Lung (tissue), 13 donors: ENCODE measurements around the gene CNEP1R1. TPM values are rescaled to one million over a fixed set of nuclear protein-coding genes. Genes with fewer than 3 reads are reported as not detected.

Experiments
- ATAC-seq: fragments of 200-7000 bp; cut with Tn5 transposase; one replicate; pipeline ENCODE4 v1.9.1; 2020; ENCODE audit warnings: moderate number of reproducible peaks; ENCODE audit not compliant: insufficient read depth, low FRiP score
- DNase-seq, 3 donors: peaks; one replicate each; pipeline ENCODE4 v3.0.0-alpha.2; 2013 to 2017
- H3K27ac ChIP-seq, 2 donors: one replicate each; pipeline ENCODE4 v1.5.1; 2013; ENCODE audit warnings: mild to moderate bottlenecking in 2 of 2, moderate library complexity in 2 of 2, control low read depth in 1 of 2, inconsistent platforms in 1 of 2, low read depth in 1 of 2, low read length in 1 of 2
- H3K27me3 ChIP-seq, 3 donors: one replicate each; pipeline ENCODE4 v1.5.1; 2013; ENCODE audit warnings: low read length in 2 of 3; ENCODE audit not compliant: control insufficient read depth in 3 of 3, insufficient read depth in 3 of 3
- H3K36me3 ChIP-seq, 4 donors: one replicate each; pipeline ENCODE4 v1.5.1; 2013; ENCODE audit warnings: low read length in 4 of 4, mild to moderate bottlenecking in 1 of 4, moderate library complexity in 1 of 4; ENCODE audit not compliant: control insufficient read depth in 4 of 4, insufficient read depth in 4 of 4
- H3K4me1 ChIP-seq, 5 donors: one replicate each; pipeline ENCODE4 v1.5.1; 2013; ENCODE audit warnings: low read length in 5 of 5, mild to moderate bottlenecking in 2 of 5, moderate library complexity in 1 of 5; ENCODE audit not compliant: control insufficient read depth in 5 of 5, insufficient read depth in 5 of 5
- H3K4me3 ChIP-seq: one replicate; pipeline ENCODE4 v1.5.1; 2013; ENCODE audit warnings: mild to moderate bottlenecking, control low read depth, moderate library complexity
- H3K9ac ChIP-seq, 2 donors: one replicate each; pipeline ENCODE4 v1.5.1; 2013; ENCODE audit warnings: low read length in 2 of 2, control low read depth in 1 of 2; ENCODE audit not compliant: insufficient read depth in 1 of 2
- H3K9me3 ChIP-seq, 4 donors: one replicate each; pipeline ENCODE4 v1.5.1; 2013; ENCODE audit warnings: low read length in 3 of 4, mild to moderate bottlenecking in 1 of 4, moderate library complexity in 1 of 4; ENCODE audit not compliant: control insufficient read depth in 4 of 4, insufficient read depth in 3 of 4
- CTCF ChIP-seq: IDR thresholded peaks from 2 replicates; pipeline ENCODE4 v1.5.1; 2012; ENCODE audit warnings: mild to moderate bottlenecking; ENCODE audit errors: control extremely low read depth, extremely low read depth
- WGBS, 2 donors: extraction: QIAGEN DNeasy Blood & Tissue Kit; methylation state at CpG; one replicate each; pipeline ENCODE4 v1.1.7; 2013; 5-methylcytosine and 5-hydroxymethylcytosine counted together
- polyA plus RNA-seq, 2 donors: library from polyadenylated mRNA; stranded (reverse); fragments of 200-250 nt; gene quantifications; one replicate each; pipeline ENCODE4 v1.2.1, GENCODE V29; 2013
- small RNA-seq: library from RNA; depleted of rRNA; stranded (forward); fragments of <200 nt; gene quantifications from one replicate; pipeline ENCODE3, GENCODE V24; 2014; ENCODE audit warnings: low replicate concordance
- total RNA-seq, 2 donors: library from RNA; depleted of rRNA in 1 of 2; stranded (reverse); fragments of >200 nt in 1 of 2; gene quantifications; one replicate each; pipeline ENCODE4 v1.2.1, GENCODE V29; 2014 to 2021
- donor health status: control.
- donor health status: control.
- donor health status: Bipolar disorder and iron deficiency.
- donor health status: healthy.
- donor health status: DM: yes; HTN: yes; CAD: no.

Gene CNEP1R1
- total and polyA plus RNA-seq, 4 donors = 13.8 to 23.2 (median 17.4) TPM

- no peak for TF ChIP-seq CTCF
- peaks cover 17 to 38% (median 26%) of the 10 kb centered on the region in 4 donors for H3K36me3 ChIP-seq
- no peak overlapping the region for H3K9ac ChIP-seq
- H3K27me3 ChIP-seq = no peaks in the 10 kb centered on the region
- H3K9me3 ChIP-seq = no peaks in the 10 kb centered on the region
- H3K4me3 ChIP-seq = no peak overlapping the region
- DNase-seq = no peak
- H3K27ac ChIP-seq = no peak overlapping the region
- H3K4me1 ChIP-seq = no peaks in the 10 kb centered on the region
- ATAC-seq = no peak
- WGBS, 2 donors = 92 to 94% methylated on average over 7 of the region's 7 CpGs
Measured at GRCh38 chr16:50081428-50082018, 56.5 kb downstream of the CNEP1R1 start.

- peaks cover 17 to 41% (median 32%) of the 10 kb centered on the region in 4 donors for H3K36me3 ChIP-seq
- no peaks in the 10 kb centered on the region for H3K4me1 ChIP-seq
- WGBS, 2 donors = 93 to 97% methylated on average over 8 of the region's 8 CpGs
- no peak overlapping the region for H3K27ac ChIP-seq
- no peaks in the 10 kb centered on the region for H3K27me3 ChIP-seq
- TF ChIP-seq CTCF = no peak
- no peak for ATAC-seq
- no peak for DNase-seq
- no peaks in the 10 kb centered on the region for H3K9me3 ChIP-seq
- H3K9ac ChIP-seq = no peak overlapping the region
- H3K4me3 ChIP-seq = no peak overlapping the region
Measured at GRCh38 chr16:50083996-50084395, 59.0 kb downstream of the CNEP1R1 start.

- ATAC-seq = no peak
- no peak overlapping the region for H3K4me3 ChIP-seq
- no peaks in the 10 kb centered on the region for H3K9me3 ChIP-seq
- H3K27me3 ChIP-seq = no peaks in the 10 kb centered on the region
- TF ChIP-seq CTCF = no peak
- no peaks in the 10 kb centered on the region for H3K4me1 ChIP-seq
- no peak overlapping the region for H3K27ac ChIP-seq
- peaks cover 11 to 32% (median 24%) of the 10 kb centered on the region in 4 donors for H3K36me3 ChIP-seq
- DNase-seq = no peak
- H3K9ac ChIP-seq = no peak overlapping the region
- 92 to 95% methylated on average over 6 of the region's 6 CpGs for WGBS, 2 donors
Measured at GRCh38 chr16:50086176-50086575, 61.2 kb downstream of the CNEP1R1 start.

Small RNA genes within 50 kb of the gene (small RNA-seq; reads per million reads assigned to genes)
- not detected for gene RF00017

Other genes with a start within 250 kb of the CNEP1R1 start
- gene ZNF423, start 169.1 kb upstream of the CNEP1R1 start, total RNA-seq = 10 to 100 TPM in 1 of 2 donors, 1 to 10 TPM in 1; 4.9 to 14.8 TPM
- 1 to 10 TPM; 1.1 to 1.8 TPM for gene ZNF423, start 169.1 kb upstream of the CNEP1R1 start, polyA plus RNA-seq
- gene HEATR3, start 40.7 kb downstream of the CNEP1R1 start, total RNA-seq = 10 to 100 TPM; 16.3 to 29.9 TPM
- gene HEATR3, start 40.7 kb downstream of the CNEP1R1 start, polyA plus RNA-seq = 10 to 100 TPM in 1 of 2 donors, 1 to 10 TPM in 1; 8.7 to 12.0 TPM
- 10 to 100 TPM; 12.4 to 16.3 TPM for gene TENT4B, start 128.1 kb downstream of the CNEP1R1 start, total RNA-seq
- 1 to 10 TPM; 4.3 to 4.4 TPM for gene TENT4B, start 128.1 kb downstream of the CNEP1R1 start, polyA plus RNA-seq
- gene ADCY7, start 241.3 kb downstream of the CNEP1R1 start, total RNA-seq = 100 to 1,000 TPM in 1 of 2 donors, 10 to 100 TPM in 1; 34.4 to 105 TPM
- 10 to 100 TPM; 20.9 to 42.6 TPM for gene ADCY7, start 241.3 kb downstream of the CNEP1R1 start, polyA plus RNA-seq